NCI-H2029 treated with DMSO at 0.1 percent for 48 hours (cell line): Measurements from ENCODE around the gene GCFC2.
"Not testable (repeated sequence)": the region's sequence is repeated elsewhere in the genome, so short reads cannot be mapped to it uniquely, and the experiment has no call there.

ENCODE experiments used
- DNase-seq: peaks from one replicate; lab custom pipeline; 2025; lab: John Stamatoyannopoulos, UW

GCFC2 gene

GRCh38 chr2:75680402-75680801, 30.3 kb downstream of the GCFC2 start:
- DNase-seq, result no peak

- DNase-seq, result no peak
Observed at GRCh38 chr2:75679556-75679955, 31.2 kb downstream of the GCFC2 start.

GRCh38 chr2:75676464-75676863, 34.3 kb downstream of the GCFC2 start:
- DNase-seq, result no peak

DNA sequence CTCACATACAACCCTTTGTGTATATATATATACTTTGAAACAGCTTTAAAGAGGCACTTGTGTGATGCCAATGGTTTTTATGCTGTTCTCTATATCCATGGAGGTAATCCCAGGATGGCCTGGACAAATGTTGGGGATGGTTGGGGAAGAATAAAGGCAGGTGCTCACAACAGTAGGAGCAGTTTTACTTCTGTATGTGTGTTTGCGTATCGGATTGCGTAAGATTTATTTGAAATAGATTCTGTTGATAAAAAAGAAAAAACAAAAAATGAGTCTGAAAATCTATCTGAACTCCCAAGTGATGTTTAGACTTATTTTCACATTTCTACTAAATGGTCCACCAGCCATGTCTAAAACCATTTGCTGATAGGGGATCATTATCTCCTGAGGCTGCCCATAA, 34.8 kb downstream of the GCFC2 start:
- DNase-seq, result no peak

- DNase-seq, result not testable (repeated sequence)
Observed at GRCh38 chr2:75675423-75675822, 35.3 kb downstream of the GCFC2 start.

- DNase-seq, result no peak
Observed at GRCh38 chr2:75667884-75668283, 42.8 kb downstream of the GCFC2 start.

DNA sequence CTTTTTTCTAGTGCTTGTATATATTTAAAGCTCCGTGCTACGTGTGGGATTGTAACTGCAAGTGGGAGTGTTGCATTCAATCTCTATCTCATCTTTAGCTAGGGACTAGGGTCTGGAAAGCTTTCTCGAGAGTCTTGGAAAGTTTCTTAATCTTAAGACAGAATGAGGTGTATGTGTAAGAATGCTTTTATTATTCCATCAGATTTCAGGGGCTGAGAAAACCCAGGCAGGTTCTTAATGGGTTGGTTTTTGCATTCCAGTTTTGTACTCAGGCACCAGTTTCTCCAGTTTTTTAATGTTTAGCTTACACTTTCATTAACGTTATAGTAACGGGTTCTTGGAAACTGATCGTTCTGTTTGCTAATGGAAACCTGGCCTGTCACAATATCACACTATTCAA, 43.8 kb downstream of the GCFC2 start:
- DNase-seq, result no peak

- DNase-seq, result no peak
Observed at GRCh38 chr2:75657798-75658197, 52.9 kb downstream of the GCFC2 start.

DNA sequence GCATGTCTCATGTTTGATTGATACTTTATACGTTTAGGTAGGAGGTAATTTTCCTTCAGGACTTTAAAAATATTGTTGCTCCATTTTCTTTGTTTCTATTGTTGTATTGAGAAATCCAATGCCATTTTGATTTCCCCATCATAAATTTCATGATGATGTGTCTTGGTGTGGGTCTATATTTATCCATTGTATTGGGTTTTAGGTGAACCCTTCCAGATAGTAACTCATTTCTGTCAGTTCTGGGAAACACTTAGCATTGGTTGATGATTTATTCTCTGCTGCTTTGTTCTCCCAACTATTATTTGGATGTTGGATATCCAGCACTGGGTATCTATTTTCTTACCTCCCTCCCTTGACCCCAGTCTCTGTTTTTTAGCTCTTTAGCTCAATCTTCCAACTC, 54.2 kb downstream of the GCFC2 start:
- no peak for DNase-seq

DNA sequence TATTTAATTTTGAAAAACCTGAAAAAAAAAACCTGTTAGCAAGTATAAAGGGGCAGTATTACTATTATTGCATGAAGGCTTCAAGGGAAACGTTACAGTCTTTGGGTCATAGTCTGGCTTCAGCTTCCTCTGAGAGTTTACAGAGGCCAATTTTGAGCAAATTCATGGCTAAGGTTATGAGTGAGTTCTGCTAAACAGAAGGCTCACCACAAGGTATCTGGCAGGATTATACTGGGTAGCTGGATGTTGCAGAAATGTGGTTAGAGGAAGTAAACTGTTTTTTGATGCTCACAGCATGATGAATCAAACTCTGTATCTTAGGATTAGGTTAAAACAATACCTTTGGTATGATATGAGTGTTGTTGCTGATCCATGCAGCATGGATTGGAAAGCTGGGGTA, 54.9 kb downstream of the GCFC2 start:
- DNase-seq, result no peak

GRCh38 chr2:75654012-75654411, 56.7 kb downstream of the GCFC2 start:
- no peak for DNase-seq

- DNase-seq, result no peak
Observed at GRCh38 chr2:75647771-75648170, 62.9 kb downstream of the GCFC2 start.

- peak; percentile 81 for DNase-seq
Observed at GRCh38 chr2:75646583-75647425, 63.9 kb downstream of the GCFC2 start, which contains the start of gene MRPL19. MRPL19 (plus strand) TSS chr2:75646783; CDS start chr2:75646808, 25 bp downstream.

- no peak for DNase-seq
Observed at GRCh38 chr2:75646090-75646582, 64.6 kb downstream of the GCFC2 start.

DNA sequence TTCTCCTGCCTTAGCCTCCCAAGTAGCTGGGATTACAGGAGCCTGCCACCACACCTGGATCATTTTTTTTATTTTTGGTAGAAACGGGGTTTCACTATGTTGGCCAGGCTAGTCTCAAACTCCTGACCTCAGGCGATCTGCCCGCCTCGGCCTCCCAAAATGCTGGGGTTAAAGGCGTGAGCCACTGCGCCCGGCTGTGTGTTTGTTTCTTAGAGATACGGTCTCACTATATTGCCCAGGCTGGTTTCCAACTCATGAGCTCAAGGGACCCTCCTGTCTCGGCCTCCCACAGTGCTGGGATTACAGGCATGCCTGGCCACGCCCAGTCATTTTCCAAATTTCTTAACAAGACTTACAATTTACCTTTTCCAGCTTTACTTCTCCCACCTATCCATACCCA, 65.1 kb downstream of the GCFC2 start:
- DNase-seq, result no peak

DNA sequence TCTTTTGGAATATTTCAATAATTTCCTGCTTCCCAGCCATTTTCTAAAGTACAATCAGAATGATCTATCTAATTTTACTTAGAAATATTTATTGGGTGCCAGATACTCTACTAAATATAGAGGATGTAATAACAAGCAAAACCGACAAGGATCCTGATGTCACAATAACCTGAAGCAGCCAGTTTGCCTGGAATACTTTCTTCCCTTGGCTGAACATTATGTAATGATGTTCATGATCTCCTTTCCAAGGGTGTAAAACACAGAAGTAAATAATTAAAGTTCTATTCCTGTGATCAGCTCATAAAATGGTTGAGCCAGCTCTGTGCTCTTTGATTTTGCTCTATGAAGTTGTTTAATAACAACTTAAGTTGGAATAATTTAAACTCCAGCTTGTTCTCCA, 66.7 kb downstream of the GCFC2 start:
- DNase-seq, result no peak

DNA sequence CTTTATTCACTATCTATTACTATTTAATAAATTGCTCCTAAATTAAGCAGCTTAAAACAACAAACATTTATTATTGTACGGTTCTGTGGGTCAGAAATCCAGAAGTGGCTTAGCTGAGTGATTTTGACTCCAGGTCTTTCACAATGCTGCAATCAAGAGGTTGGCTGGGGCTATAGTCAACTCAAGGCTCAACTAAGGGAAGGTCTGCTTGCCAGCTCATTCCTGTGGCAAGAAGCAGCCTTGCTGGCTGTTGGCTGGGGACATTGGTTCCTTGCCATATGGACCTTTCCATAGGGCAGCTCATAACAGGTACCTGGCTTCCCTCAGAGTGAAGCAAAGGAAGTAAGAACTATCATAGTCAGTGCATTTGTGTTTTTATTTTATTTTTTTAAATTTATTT, 69.1 kb downstream of the GCFC2 start:
- DNase-seq, result no peak

- no peak for DNase-seq
Observed at GRCh38 chr2:75640621-75641121, 70.0 kb downstream of the GCFC2 start.

DNA sequence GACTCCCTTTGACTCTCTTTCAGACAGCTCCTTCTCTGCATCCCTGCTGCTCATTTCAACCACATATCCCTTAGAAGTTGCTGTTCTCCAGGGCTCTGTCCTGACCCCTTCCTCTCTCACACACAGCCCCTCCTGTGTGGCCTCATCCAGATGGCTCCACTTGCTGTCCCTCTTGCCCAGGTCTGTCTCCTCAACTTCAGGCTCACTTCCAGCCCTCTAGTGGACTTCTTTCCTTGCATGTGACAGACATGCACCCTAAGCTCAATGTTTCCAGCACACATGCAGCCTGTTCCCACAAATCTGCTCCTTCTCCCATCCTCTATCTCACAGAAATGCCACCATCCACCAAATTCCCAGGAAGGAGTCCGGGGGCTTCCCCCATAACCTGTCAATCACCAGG, 73.1 kb downstream of the GCFC2 start:
- DNase-seq, result no peak

DNA sequence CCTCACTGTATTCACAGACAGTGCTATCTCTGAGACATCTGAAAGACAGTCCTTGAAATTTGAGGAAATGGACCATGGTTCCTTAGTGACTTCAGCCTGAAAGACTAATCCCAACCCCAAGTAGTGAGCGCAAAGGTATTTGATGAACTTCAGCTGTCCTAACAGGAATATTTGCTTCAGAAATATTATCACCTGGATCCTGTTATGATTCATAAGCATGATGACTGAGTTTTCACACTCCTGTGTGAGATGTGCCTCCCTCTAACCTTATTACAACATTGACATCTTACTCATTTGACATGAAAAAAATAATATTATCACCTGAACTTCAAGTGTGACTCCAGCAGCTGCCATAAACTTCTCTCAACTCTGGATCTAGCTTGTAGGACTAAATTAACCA, 75.8 kb downstream of the GCFC2 start:
- DNase-seq, result no peak

DNA sequence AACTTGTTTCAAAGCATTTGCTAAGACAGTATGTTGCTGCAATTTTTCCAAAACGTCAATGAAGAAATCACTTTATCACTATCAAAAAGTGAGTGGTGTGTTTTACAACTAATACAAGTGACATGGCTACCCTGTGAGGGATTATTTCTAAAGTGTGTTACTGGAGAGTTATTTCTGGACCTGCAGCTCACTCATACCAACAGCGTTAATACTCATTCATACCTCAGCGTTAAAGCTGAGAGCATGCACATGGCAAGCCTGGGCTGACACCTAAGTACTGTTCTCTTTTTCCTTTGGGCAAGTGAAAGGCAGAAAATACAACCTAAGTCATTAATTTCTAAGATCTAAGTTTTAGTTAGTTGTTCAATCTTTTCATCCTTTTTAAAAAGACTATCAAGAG, 77.1 kb downstream of the GCFC2 start:
- no peak for DNase-seq

GRCh38 chr2:75632813-75633212, 77.9 kb downstream of the GCFC2 start:
- no peak for DNase-seq

- DNase-seq, result no peak
Observed at GRCh38 chr2:75632091-75632701, 78.5 kb downstream of the GCFC2 start.
